ENCODE data around the gene EVPLL.
A peak's percentile ranks its signal among the peaks of the same experiment; 100 is the strongest.
"Not testable (repeated sequence)": the region's sequence is repeated elsewhere in the genome, so short reads cannot be mapped to it uniquely, and the experiment has no call there.

EVPLL gene

GRCh38 chr17:18377437-18378204, at the start of gene EVPLL:
TSS of gene EVPLL (plus strand) at chr17:18377778. CDS start at chr17:18380938, 3,160 bp downstream.
- no peak for DNase-seq

GRCh38 chr17:18328643-18329204, 48.9 kb upstream of the EVPLL start:
- DNase-seq = no peak

- DNase-seq = no peak
Measured at GRCh38 chr17:18331879-18332278, 45.7 kb upstream of the EVPLL start.

GRCh38 chr17:18332909-18333489, 44.6 kb upstream of the EVPLL start:
- DNase-seq = no peak

GRCh38 chr17:18338158-18338557, 39.4 kb upstream of the EVPLL start:
- not testable (repeated sequence) for DNase-seq

- no peak for DNase-seq
Measured at GRCh38 chr17:18339933-18340332, 37.6 kb upstream of the EVPLL start.

GRCh38 chr17:18344021-18344420, 33.6 kb upstream of the EVPLL start:
- no peak for DNase-seq

- DNase-seq = no peak
Measured at GRCh38 chr17:18353541-18353940, 24.0 kb upstream of the EVPLL start.

- DNase-seq = no peak
Measured at GRCh38 chr17:18356624-18357023, 21.0 kb upstream of the EVPLL start.

GRCh38 chr17:18360518-18360917, 17.1 kb upstream of the EVPLL start:
- no peak for DNase-seq

- no peak for DNase-seq
Measured at GRCh38 chr17:18361837-18362697, 15.5 kb upstream of the EVPLL start.

- DNase-seq = peak; percentile 5
Measured at GRCh38 chr17:18362698-18363100, 14.9 kb upstream of the EVPLL start.

- peak; percentile 96 for DNase-seq
Measured at GRCh38 chr17:18363101-18364049, 14.2 kb upstream of the EVPLL start, which contains the start of gene SHMT1. TSS of gene SHMT1 (minus strand) at chr17:18363550. CDS start at chr17:18355981, 7,569 bp downstream.

- DNase-seq = no peak
Measured at GRCh38 chr17:18364166-18364565, 13.4 kb upstream of the EVPLL start.

- DNase-seq = no peak
Measured at GRCh38 chr17:18368946-18369345, 8.6 kb upstream of the EVPLL start.

GRCh38 chr17:18370761-18371160, 6.8 kb upstream of the EVPLL start:
- no peak for DNase-seq

- no peak for DNase-seq
Measured at GRCh38 chr17:18371455-18371854, 6.1 kb upstream of the EVPLL start.

GRCh38 chr17:18373181-18373580, 4.4 kb upstream of the EVPLL start:
- DNase-seq = not testable (repeated sequence)

- no peak for DNase-seq
Measured at GRCh38 chr17:18374216-18374615, 3.4 kb upstream of the EVPLL start.

GRCh38 chr17:18378205-18378505, 577 bp downstream of the EVPLL start:
- DNase-seq = no peak

- not testable (repeated sequence) for DNase-seq
Measured at GRCh38 chr17:18378614-18379013, 1.0 kb downstream of the EVPLL start.

Measured in NCI-H1105 (cell line).